Caco-2 (cell line): ENCODE results near the gene DOK6. TPM values are rescaled to one million over a fixed set of nuclear protein-coding genes. Genes with fewer than 3 reads are reported as not detected.

Experiments
- BruUV-seq: library from RNA; stranded (reverse); fragments of 400-500 nt; replicated peaks from 2 replicates; lab custom pipeline; 2021; lab: Mats Ljungman, UMichigan
- CTCF ChIA-PET: fragments of 300-600 bp; sonication (Branson Sonifier 250); formaldehyde crosslinking; loops from one replicate; lab custom pipeline; 2022; ENCODE audit warnings: antibody characterized with exemption; lab: Charles Lee
- POLR2A ChIA-PET: fragments of 300-600 bp; sonication (Branson Sonifier 250); formaldehyde crosslinking; loops from one replicate; lab custom pipeline; 2022; ENCODE audit warnings: antibody characterized with exemption; lab: Charles Lee
- DNase-seq, 2 experiments: peaks; one replicate each; pipeline versions ENCODE4 v3.0.0 to v3.0.0-alpha.2; 2020 to 2022
- H3K27me3 ChIP-seq: replicated peaks from 2 replicates; pipeline ENCODE4 v1.6.0; 2011; ENCODE audit warnings: low read length; ENCODE audit not compliant: control insufficient read depth, insufficient read depth
- H3K36me3 ChIP-seq: 2 replicates; pipeline ENCODE4 v1.5.1; 2011; ENCODE audit warnings: low read length; ENCODE audit not compliant: control insufficient read depth, insufficient read depth
- H3K4me1 ChIP-seq: fragments of 250-450 bp; sonication (Bioruptor Pico); 2 replicates; pipeline ENCODE4 v1.5.1; 2020; ENCODE audit warnings: mild to moderate bottlenecking
- H3K4me3 ChIP-seq: 2 replicates; pipeline ENCODE4 v1.5.1; 2011; ENCODE audit warnings: low read depth, mild to moderate bottlenecking, control low read depth, low read length
- H3K9me3 ChIP-seq: fragments of 250-450 bp; sonication (Bioruptor Pico); 2 replicates; pipeline ENCODE4 v1.5.1; 2020; ENCODE audit warnings: mild to moderate bottlenecking, moderate library complexity
- H3K27ac Mint-ChIP-seq: one replicate; pipeline ENCODE4 v1.8.0; 2022; ENCODE audit warnings: mixed read lengths; ENCODE audit not compliant: unreplicated experiment
- H3K27me3 Mint-ChIP-seq: one replicate; pipeline ENCODE4 v1.8.0; 2022; ENCODE audit warnings: mixed read lengths; ENCODE audit not compliant: insufficient read depth, unreplicated experiment
- H3K36me3 Mint-ChIP-seq: one replicate; pipeline ENCODE4 v1.8.0; 2022; ENCODE audit warnings: mild to moderate bottlenecking, mixed read lengths; ENCODE audit not compliant: insufficient read depth, unreplicated experiment
- H3K4me1 Mint-ChIP-seq: one replicate; pipeline ENCODE4 v1.8.0; 2022; ENCODE audit warnings: low read depth, mixed read lengths; ENCODE audit not compliant: unreplicated experiment
- H3K4me3 Mint-ChIP-seq: one replicate; pipeline ENCODE4 v1.8.0; 2022; ENCODE audit warnings: mild to moderate bottlenecking, moderate library complexity, mixed read lengths; ENCODE audit not compliant: unreplicated experiment
- H3K9me3 Mint-ChIP-seq: one replicate; pipeline ENCODE4 v1.8.0; 2022; ENCODE audit warnings: mixed read lengths; ENCODE audit not compliant: unreplicated experiment
- CTCF ChIP-seq, 2 experiments: fragments of 200-600 bp in 1 of 2; IDR thresholded peaks; 1 replicate in 1 of 2; 2 replicates in 1 of 2; pipeline versions ENCODE4 v1.5.1 to v1.8.0; 2011 to 2022; ENCODE audit warnings: antibody characterized with exemption in 1 of 2, control low read depth in 1 of 2, inconsistent platforms in 1 of 2, low read depth in 1 of 2, low read length in 1 of 2, mild to moderate bottlenecking in 1 of 2, moderate library complexity in 1 of 2; ENCODE audit not compliant: insufficient read depth in 1 of 2, severe bottlenecking in 1 of 2, unreplicated experiment in 1 of 2
- intact Hi-C: fragments of 100-400 bp; cut with micrococcal nuclease; formaldehyde crosslinking; loops from one replicate; pipeline ENCODE4 v1.10.0; 2022; ENCODE audit not compliant: unreplicated experiment
- total RNA-seq: library from RNA; stranded (reverse); gene quantifications from 2 replicates; pipeline ENCODE4 v1.2.3, GENCODE V29; 2022

DOK6 gene
- total RNA-seq, 1 experiment from 2014 or later = not detected

GRCh38 chr18:69787825-69788547 is 387.3 kb downstream of the DOK6 start:
- TF ChIP-seq CTCF (IDR thresholded peaks at IDR 0.05; ENCODE audit: insufficient read depth in 1 of 2, low read depth in 1 of 2, low read length in 1 of 2, severe bottlenecking in 1 of 2, unreplicated experiment in 1 of 2) = no peak
- Mint-ChIP-seq H3K4me1 (no peaks in the 10 kb centered on the region), H3K27me3 (no peaks in the 10 kb centered on the region), H3K36me3 (no peaks in the 10 kb centered on the region), H3K9me3 (no peaks in the 10 kb centered on the region), H3K4me3 (no peak overlapping the region), H3K27ac (no peak overlapping the region)
- ChIA-PET POLR2A (no interaction called here), CTCF (no interaction called here)
- no peaks in the 10 kb centered on the region for H3K9me3 ChIP-seq
- intact Hi-C loops = no loop called here
- H3K27me3 ChIP-seq = no peaks in the 10 kb centered on the region
- BruUV-seq = no TSS peak
- H3K4me3 ChIP-seq = no peak overlapping the region
- no peaks in the 10 kb centered on the region for H3K4me1 ChIP-seq
- no peak for DNase-seq
- H3K36me3 ChIP-seq = no peaks in the 10 kb centered on the region

GRCh38 chr18:69789794-69790193 is 389.1 kb downstream of the DOK6 start:
- ChIA-PET POLR2A (no interaction called here), CTCF (no interaction called here)
- H3K27ac Mint-ChIP-seq = no peak overlapping the region
- no peak for DNase-seq
- Histone ChIP-seq H3K4me3 (no peak overlapping the region), H3K36me3 (no peaks in the 10 kb centered on the region), H3K4me1 (no peaks in the 10 kb centered on the region), H3K27me3 (no peaks in the 10 kb centered on the region), H3K9me3 (no peaks in the 10 kb centered on the region)
- no peaks in the 10 kb centered on the region for H3K4me1 Mint-ChIP-seq
- no peak overlapping the region for H3K4me3 Mint-ChIP-seq
- H3K36me3 Mint-ChIP-seq = no peaks in the 10 kb centered on the region
- no peaks in the 10 kb centered on the region for H3K27me3 Mint-ChIP-seq
- no peaks in the 10 kb centered on the region for H3K9me3 Mint-ChIP-seq
- TF ChIP-seq CTCF (IDR thresholded peaks at IDR 0.05; ENCODE audit: insufficient read depth in 1 of 2, low read depth in 1 of 2, low read length in 1 of 2, severe bottlenecking in 1 of 2, unreplicated experiment in 1 of 2) = no peak
- intact Hi-C loops = no loop called here
- no TSS peak for BruUV-seq

GRCh38 chr18:69790649-69791048 is 390.0 kb downstream of the DOK6 start:
- Mint-ChIP-seq H3K9me3 (no peaks in the 10 kb centered on the region), H3K4me3 (no peak overlapping the region), H3K27ac (no peak overlapping the region), H3K27me3 (no peaks in the 10 kb centered on the region), H3K4me1 (no peaks in the 10 kb centered on the region), H3K36me3 (no peaks in the 10 kb centered on the region)
- no peak for DNase-seq
- CTCF ChIA-PET = no interaction called here
- POLR2A ChIA-PET = no interaction called here
- intact Hi-C loops = no loop called here
- TF ChIP-seq CTCF (IDR thresholded peaks at IDR 0.05; ENCODE audit: insufficient read depth in 1 of 2, low read depth in 1 of 2, low read length in 1 of 2, severe bottlenecking in 1 of 2, unreplicated experiment in 1 of 2) = no peak
- no peaks in the 10 kb centered on the region for H3K27me3 ChIP-seq
- no peaks in the 10 kb centered on the region for H3K4me1 ChIP-seq
- no TSS peak for BruUV-seq
- H3K36me3 ChIP-seq = no peaks in the 10 kb centered on the region
- H3K4me3 ChIP-seq = no peak overlapping the region
- no peaks in the 10 kb centered on the region for H3K9me3 ChIP-seq
